Measurements from ENCODE around the gene HLA-F.

GRCh38 chr6:29762781-29763214 lies 39.6 kb downstream of the HLA-F start:
- TF ChIP-seq CTCF (conservative IDR thresholded peaks at IDR 0.05; ENCODE audit: low read length) = no peak
- TF ChIP-seq EZH2phosphoT487 (IDR thresholded peaks at IDR 0.05; ENCODE audit: borderline replicate concordance) = no peak

All from Loucy (cell line).